Measurements from ENCODE around the gene OST4. TPM values are rescaled to one million over a fixed set of nuclear protein-coding genes. Genes with fewer than 3 reads are reported as not detected.

OST4 gene
- polyA plus RNA-seq, 2 of the 4 experiments (the other 2 are of a cell fraction): 392 to 880 TPM

DNA sequence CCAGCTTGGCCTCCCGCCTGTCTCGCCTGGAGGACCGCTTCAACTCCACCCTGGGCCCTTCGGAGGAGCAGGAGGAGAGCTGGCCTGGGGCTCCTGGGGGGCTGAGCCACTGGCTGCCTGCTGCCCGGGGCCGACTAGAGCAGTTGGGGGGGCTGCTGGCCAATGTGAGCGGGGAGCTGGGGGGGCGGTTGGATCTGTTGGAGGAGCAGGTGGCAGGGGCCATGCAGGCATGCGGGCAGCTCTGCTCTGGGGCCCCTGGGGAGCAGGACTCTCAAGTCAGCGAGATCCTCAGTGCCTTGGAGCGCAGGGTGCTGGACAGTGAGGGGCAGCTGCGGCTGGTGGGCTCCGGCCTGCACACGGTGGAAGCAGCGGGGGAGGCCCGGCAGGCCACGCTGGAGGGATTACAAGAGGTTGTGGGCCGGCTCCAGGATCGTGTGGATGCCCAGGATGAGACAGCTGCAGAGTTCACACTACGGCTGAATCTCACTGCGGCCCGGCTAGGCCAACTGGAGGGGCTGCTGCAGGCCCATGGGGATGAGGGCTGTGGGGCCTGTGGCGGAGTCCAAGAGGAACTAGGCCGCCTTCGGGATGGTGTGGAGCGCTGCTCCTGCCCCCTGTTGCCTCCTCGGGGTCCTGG is 11.4 kb upstream of the OST4 start:
- POLR2A ChIA-PET: interaction anchor here (0.7 to 3.3 kb wide), 3 partner anchors 12 to 237 kb away, joined by 3 to 18 read pairs (median 4); partner anchors contain the start of genes AGBL5 and OST4
- FAIRE-seq: no peak
- WGBS (ENCODE audit: missing lambda C conversion rate): 95% methylated on average over 24 of the region's 27 CpGs

DNA sequence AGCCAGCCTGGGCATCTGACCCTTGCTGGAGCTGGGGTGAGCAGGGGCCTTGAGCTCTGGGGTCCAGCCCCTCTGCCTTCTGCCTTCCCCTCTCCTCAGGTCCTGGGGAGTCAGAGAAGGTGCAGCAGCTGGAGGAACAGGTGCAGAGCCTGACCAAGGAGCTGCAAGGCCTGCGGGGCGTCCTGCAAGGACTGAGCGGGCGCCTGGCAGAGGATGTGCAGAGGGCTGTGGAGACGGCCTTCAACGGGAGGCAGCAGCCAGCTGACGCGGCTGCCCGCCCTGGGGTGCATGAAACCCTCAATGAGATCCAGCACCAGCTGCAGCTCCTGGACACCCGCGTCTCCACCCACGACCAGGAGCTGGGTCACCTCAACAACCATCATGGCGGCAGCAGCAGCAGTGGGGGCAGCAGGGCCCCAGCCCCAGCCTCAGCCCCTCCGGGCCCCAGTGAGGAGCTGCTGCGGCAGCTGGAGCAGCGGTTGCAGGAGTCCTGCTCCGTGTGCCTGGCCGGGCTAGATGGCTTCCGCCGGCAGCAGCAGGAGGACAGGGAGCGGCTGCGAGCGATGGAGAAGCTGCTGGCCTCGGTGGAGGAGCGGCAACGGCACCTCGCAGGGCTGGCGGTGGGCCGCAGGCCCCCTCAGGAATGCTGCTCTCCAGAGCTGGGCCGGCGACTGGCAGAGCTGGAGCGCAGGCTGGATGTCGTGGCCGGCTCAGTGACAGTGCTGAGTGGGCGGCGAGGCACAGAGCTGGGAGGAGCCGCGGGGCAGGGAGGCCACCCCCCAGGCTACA is 10.7 kb upstream of the OST4 start:
- H3K4me1 ChIP-seq: peaks cover 13% of the 10 kb centered on the region
- peak overlapping the region; percentile 79; the same call in 2 of the 3 replicates for H3K4me2 ChIP-seq
- no peak overlapping the region for H3K4me3 ChIP-seq
- whole genome bisulfite sequencing (ENCODE audit: missing lambda C conversion rate): 92% methylated on average over 32 of the region's 38 CpGs
- CTCF ChIA-PET: interaction anchor here (1.1 to 15.3 kb wide), 15 partner anchors 10 to 236 kb away, joined by 3 to 253 read pairs (median 5); partner anchors contain the start of genes AGBL5, OST4 and TMEM214
- POLR2A ChIA-PET: interaction anchor here (0.6 to 3.3 kb wide), 5 partner anchors 9 to 236 kb away, joined by 4 to 18 read pairs (median 7); partner anchors contain the start of genes AGBL5 and OST4
- TF ChIP-seq RCOR1 (IDR thresholded peaks at IDR 0.05; ENCODE audit: low read depth, low read length) (no peak), PHF8 (IDR thresholded peaks at IDR 0.05; ENCODE audit: borderline replicate concordance, low read depth) (no peak), EP300 (IDR thresholded peaks at IDR 0.05) (no peak)
- ATAC-seq (no peak), FAIRE-seq (no peak), DNase-seq (ENCODE audit: low read depth in 1 of 2, low spot score in 1 of 2) (no peak)
- peak overlapping the region; percentile 69 to 83; a peak in 5 of 6 replicates for H3K27ac ChIP-seq
- H3K9me3 ChIP-seq: no peaks in the 10 kb centered on the region

More for the DNA sequence above, 11.4 kb upstream of the OST4 start:
- no peak overlapping the region for H3K4me3 ChIP-seq
- peaks cover 17% of the 10 kb centered on the region for H3K4me1 ChIP-seq
- no peak overlapping the region for H3K27ac ChIP-seq
- TF ChIP-seq MAZ (IDR thresholded peaks at IDR 0.05; ENCODE audit: borderline replicate concordance, low read depth, low read length) (no peak), HDAC2 (IDR thresholded peaks at IDR 0.05) (no peak), ESRRA (IDR thresholded peaks at IDR 0.05; ENCODE audit: borderline replicate concordance, low read length) (no peak)
- TF ChIP-seq, protein P1, sequence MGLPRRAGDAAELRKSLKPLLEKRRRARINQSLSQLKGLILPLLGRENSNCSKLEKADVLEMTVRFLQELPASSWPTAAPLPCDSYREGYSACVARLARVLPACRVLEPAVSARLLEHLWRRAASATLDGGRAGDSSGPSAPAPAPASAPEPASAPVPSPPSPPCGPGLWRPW (IDR thresholded peaks at IDR 0.05): no peak
- TF ChIP-seq, protein P2, sequence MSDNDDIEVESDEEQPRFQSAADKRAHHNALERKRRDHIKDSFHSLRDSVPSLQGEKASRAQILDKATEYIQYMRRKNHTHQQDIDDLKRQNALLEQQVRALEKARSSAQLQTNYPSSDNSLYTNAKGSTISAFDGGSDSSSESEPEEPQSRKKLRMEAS (IDR thresholded peaks at IDR 0.05): no peak
- TF ChIP-seq, protein P3, sequence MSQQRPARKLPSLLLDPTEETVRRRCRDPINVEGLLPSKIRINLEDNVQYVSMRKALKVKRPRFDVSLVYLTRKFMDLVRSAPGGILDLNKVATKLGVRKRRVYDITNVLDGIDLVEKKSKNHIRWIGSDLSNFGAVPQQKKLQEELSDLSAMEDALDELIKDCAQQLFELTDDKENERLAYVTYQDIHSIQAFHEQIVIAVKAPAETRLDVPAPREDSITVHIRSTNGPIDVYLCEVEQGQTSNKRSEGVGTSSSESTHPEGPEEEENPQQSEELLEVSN (IDR thresholded peaks at IDR 0.05; ENCODE audit: borderline replicate concordance, low read depth): no peak
- no peak for ATAC-seq
- DNase-seq (ENCODE audit: low read depth in 1 of 2, low spot score in 1 of 2): no peak
- CTCF ChIA-PET: interaction anchor here (0.8 to 15.3 kb wide), 13 partner anchors 9 to 237 kb away, joined by 3 to 253 read pairs (median 15); partner anchors contain the start of genes AGBL5, OST4 and TMEM214
- H3K9me3 ChIP-seq: no peaks in the 10 kb centered on the region
- H3K4me2 ChIP-seq: no peak overlapping the region

DNA sequence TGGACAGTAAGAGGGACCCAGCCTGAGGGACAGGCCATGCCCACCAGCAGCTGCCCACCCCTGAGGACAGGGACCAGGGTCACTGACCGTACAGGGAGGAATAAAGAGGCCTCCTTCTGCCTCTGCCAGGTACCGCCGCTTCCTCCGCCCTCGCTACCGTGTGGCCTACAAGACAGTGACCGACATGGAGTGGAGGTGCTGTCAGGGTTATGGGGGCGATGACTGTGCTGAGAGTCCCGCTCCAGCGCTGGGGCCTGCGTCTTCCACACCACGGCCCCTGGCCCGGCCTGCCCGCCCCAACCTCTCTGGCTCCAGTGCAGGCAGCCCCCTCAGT is 9.1 kb upstream of the OST4 start:
- peaks cover 12% of the 10 kb centered on the region for H3K4me1 ChIP-seq
- ChIA-PET CTCF (interaction anchor here (0.6 to 15.3 kb wide), 15 partner anchors 10 to 278 kb away, joined by 3 to 253 read pairs (median 4); partner anchors contain the start of genes AGBL5 and OST4), POLR2A (interaction anchor here (1.0 to 3.3 kb wide), 4 partner anchors 8 to 29 kb away, joined by 3 to 18 read pairs (median 10); partner anchors contain the start of genes AGBL5 and OST4)
- H3K4me3 ChIP-seq: no peak overlapping the region
- no peaks in the 10 kb centered on the region for H3K9me3 ChIP-seq
- 96% methylated on average over 14 of the region's 14 CpGs for WGBS (ENCODE audit: missing lambda C conversion rate)
- TF ChIP-seq TFCP2L1 (CRISPR knock-in tag; IDR thresholded peaks at IDR 0.05) (no peak), ZFP36 (IDR thresholded peaks at IDR 0.05; ENCODE audit: borderline replicate concordance, partially characterized antibody) (no peak), KDM5A (IDR thresholded peaks at IDR 0.05) (no peak), JUNB (IDR thresholded peaks at IDR 0.05) (no peak), RFX5 (IDR thresholded peaks at IDR 0.05) (no peak), POLR2AphosphoS2 (conservative IDR thresholded peaks at IDR 0.05; ENCODE audit: low read length) (no peak), MAZ (IDR thresholded peaks at IDR 0.05; ENCODE audit: borderline replicate concordance, low read depth, low read length) (no peak), EHMT2 (IDR thresholded peaks at IDR 0.05; ENCODE audit: low read depth) (no peak), RARB (CRISPR knock-in tag; IDR thresholded peaks at IDR 0.05) (no peak)
- TF ChIP-seq, protein P3 (IDR thresholded peaks at IDR 0.05; ENCODE audit: borderline replicate concordance, low read depth): no peak
- TF ChIP-seq, protein P1 (IDR thresholded peaks at IDR 0.05): no peak
- TF ChIP-seq, protein P4, sequence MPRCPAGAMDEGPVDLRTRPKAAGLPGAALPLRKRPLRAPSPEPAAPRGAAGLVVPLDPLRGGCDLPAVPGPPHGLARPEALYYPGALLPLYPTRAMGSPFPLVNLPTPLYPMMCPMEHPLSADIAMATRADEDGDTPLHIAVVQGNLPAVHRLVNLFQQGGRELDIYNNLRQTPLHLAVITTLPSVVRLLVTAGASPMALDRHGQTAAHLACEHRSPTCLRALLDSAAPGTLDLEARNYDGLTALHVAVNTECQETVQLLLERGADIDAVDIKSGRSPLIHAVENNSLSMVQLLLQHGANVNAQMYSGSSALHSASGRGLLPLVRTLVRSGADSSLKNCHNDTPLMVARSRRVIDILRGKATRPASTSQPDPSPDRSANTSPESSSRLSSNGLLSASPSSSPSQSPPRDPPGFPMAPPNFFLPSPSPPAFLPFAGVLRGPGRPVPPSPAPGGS (IDR thresholded peaks at IDR 0.05): no peak
- TF ChIP-seq, protein P5, sequence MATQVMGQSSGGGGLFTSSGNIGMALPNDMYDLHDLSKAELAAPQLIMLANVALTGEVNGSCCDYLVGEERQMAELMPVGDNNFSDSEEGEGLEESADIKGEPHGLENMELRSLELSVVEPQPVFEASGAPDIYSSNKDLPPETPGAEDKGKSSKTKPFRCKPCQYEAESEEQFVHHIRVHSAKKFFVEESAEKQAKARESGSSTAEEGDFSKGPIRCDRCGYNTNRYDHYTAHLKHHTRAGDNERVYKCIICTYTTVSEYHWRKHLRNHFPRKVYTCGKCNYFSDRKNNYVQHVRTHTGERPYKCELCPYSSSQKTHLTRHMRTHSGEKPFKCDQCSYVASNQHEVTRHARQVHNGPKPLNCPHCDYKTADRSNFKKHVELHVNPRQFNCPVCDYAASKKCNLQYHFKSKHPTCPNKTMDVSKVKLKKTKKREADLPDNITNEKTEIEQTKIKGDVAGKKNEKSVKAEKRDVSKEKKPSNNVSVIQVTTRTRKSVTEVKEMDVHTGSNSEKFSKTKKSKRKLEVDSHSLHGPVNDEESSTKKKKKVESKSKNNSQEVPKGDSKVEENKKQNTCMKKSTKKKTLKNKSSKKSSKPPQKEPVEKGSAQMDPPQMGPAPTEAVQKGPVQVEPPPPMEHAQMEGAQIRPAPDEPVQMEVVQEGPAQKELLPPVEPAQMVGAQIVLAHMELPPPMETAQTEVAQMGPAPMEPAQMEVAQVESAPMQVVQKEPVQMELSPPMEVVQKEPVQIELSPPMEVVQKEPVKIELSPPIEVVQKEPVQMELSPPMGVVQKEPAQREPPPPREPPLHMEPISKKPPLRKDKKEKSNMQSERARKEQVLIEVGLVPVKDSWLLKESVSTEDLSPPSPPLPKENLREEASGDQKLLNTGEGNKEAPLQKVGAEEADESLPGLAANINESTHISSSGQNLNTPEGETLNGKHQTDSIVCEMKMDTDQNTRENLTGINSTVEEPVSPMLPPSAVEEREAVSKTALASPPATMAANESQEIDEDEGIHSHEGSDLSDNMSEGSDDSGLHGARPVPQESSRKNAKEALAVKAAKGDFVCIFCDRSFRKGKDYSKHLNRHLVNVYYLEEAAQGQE (IDR thresholded peaks at IDR 0.05): no peak
- no peak for FAIRE-seq
- H3K4me2 ChIP-seq: no peak overlapping the region
- ATAC-seq: no peak
- no peak for DNase-seq (ENCODE audit: low read depth in 1 of 2, low spot score in 1 of 2)
- H3K27ac ChIP-seq: peak overlapping the region in 1 of 2 experiments; percentile 41; a peak in 1 of 6 replicates

Data from A549 (cell line).